NB4 (cell line): ENCODE data around the gene RPS6KA2.

Source experiments
- POLR2A ChIP-seq: IDR thresholded peaks from 2 replicates; pipeline ENCODE4 v1.6.1; 2011; ENCODE audit warnings: mild to moderate bottlenecking; ENCODE audit not compliant: insufficient read length; ENCODE audit errors: extremely low read depth
- TF ChIP-seq, protein P1 (sequence below): IDR thresholded peaks from one replicate; pipeline ENCODE4 v1.5.1; 2012; ENCODE audit warnings: low read depth, low read length
- TF ChIP-seq, protein P2 (sequence below): IDR thresholded peaks from 2 replicates; pipeline ENCODE4 v1.6.1; 2011; ENCODE audit warnings: low read depth, low read length

DNA sequence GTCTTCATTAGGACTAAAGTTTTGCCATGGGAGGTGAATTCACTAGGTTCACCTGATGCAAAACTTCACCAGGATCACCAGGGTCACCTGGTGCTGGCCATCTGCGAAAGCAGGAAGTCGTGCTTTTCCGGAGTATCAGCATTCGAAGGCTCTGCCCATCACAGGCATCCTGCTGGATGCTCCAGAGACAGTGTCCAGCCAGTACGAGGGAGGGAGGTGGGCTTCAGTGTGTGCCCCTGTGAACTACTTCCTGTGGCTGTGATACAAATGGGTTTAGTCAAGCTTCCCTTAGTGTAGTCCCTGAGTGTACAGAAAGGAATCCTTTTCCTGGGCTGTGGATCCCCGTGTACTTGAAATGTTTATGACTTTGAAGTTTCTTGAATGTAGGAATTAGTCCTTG lies 3.4 kb upstream of the RPS6KA2 start:
- no peak for TF ChIP-seq POLR2A
- TF ChIP-seq, protein P1, sequence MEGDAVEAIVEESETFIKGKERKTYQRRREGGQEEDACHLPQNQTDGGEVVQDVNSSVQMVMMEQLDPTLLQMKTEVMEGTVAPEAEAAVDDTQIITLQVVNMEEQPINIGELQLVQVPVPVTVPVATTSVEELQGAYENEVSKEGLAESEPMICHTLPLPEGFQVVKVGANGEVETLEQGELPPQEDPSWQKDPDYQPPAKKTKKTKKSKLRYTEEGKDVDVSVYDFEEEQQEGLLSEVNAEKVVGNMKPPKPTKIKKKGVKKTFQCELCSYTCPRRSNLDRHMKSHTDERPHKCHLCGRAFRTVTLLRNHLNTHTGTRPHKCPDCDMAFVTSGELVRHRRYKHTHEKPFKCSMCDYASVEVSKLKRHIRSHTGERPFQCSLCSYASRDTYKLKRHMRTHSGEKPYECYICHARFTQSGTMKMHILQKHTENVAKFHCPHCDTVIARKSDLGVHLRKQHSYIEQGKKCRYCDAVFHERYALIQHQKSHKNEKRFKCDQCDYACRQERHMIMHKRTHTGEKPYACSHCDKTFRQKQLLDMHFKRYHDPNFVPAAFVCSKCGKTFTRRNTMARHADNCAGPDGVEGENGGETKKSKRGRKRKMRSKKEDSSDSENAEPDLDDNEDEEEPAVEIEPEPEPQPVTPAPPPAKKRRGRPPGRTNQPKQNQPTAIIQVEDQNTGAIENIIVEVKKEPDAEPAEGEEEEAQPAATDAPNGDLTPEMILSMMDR, result no peak
- TF ChIP-seq, protein P2, sequence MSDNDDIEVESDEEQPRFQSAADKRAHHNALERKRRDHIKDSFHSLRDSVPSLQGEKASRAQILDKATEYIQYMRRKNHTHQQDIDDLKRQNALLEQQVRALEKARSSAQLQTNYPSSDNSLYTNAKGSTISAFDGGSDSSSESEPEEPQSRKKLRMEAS, result no peak
